Epidermal melanocyte (primary cell): ENCODE results near the gene MCM3AP.

ENCODE experiments used
- DNase-seq: peaks from one replicate; pipeline ENCODE4 v3.0.0; 2011; ENCODE audit warnings: low spot score; ENCODE audit not compliant: insufficient read length

MCM3AP gene

GRCh38 chr21:46218906-46219590, 66.4 kb downstream of the MCM3AP start:
- DNase-seq, result no peak

GRCh38 chr21:46217511-46218196, 67.8 kb downstream of the MCM3AP start:
- DNase-seq, result no peak

GRCh38 chr21:46216132-46216747, 69.2 kb downstream of the MCM3AP start:
- DNase-seq, result no peak

- DNase-seq, result no peak
Measured at GRCh38 chr21:46215436-46216131, 69.8 kb downstream of the MCM3AP start.

- no peak for DNase-seq
Measured at GRCh38 chr21:46214478-46215340, 70.7 kb downstream of the MCM3AP start.

- DNase-seq, result no peak
Measured at GRCh38 chr21:46213620-46214286, 71.7 kb downstream of the MCM3AP start.

- DNase-seq, result no peak
Measured at GRCh38 chr21:46212721-46213484, 72.5 kb downstream of the MCM3AP start.

GRCh38 chr21:46211786-46212720, 73.4 kb downstream of the MCM3AP start:
- DNase-seq, result no peak

GRCh38 chr21:46211376-46211775, 74.0 kb downstream of the MCM3AP start:
- no peak for DNase-seq

GRCh38 chr21:46210378-46211136, 74.9 kb downstream of the MCM3AP start:
- DNase-seq, result no peak

GRCh38 chr21:46208761-46209721, 76.4 kb downstream of the MCM3AP start:
- no peak for DNase-seq

- no peak for DNase-seq
Measured at GRCh38 chr21:46207920-46208591, 77.4 kb downstream of the MCM3AP start.

- no peak for DNase-seq
Measured at GRCh38 chr21:46207006-46207919, 78.1 kb downstream of the MCM3AP start.

GRCh38 chr21:46206163-46207005, 79.0 kb downstream of the MCM3AP start:
- no peak for DNase-seq
